HG03354 (cell line): ENCODE results near the gene MXI1.

Experiments
- ATAC-seq: cut with Tn5 transposase; IDR thresholded peaks from one replicate; pipeline ENCODE4 v1.9.1; 2021; ENCODE audit warnings: mild to moderate bottlenecking; ENCODE audit not compliant: unreplicated experiment, poor library complexity, severe bottlenecking

MXI1 gene

GRCh38 chr10:110207011-110207804 lies at the start of gene MXI1:
MXI1 (plus strand) TSS chr10:110207605; CDS start chr10:110207809, 204 bp downstream.
- ATAC-seq, result peak; percentile 57

- ATAC-seq, result no peak
Observed at GRCh38 chr10:110158051-110159005, 49.1 kb upstream of the MXI1 start.

GRCh38 chr10:110160081-110160480 lies 47.3 kb upstream of the MXI1 start:
- no peak for ATAC-seq

- no peak for ATAC-seq
Observed at GRCh38 chr10:110160522-110160921, 46.9 kb upstream of the MXI1 start.

- ATAC-seq, result no peak
Observed at GRCh38 chr10:110162741-110163145, 44.7 kb upstream of the MXI1 start.

- no peak for ATAC-seq
Observed at GRCh38 chr10:110163192-110163773, 44.1 kb upstream of the MXI1 start.

GRCh38 chr10:110163841-110164240 lies 43.6 kb upstream of the MXI1 start:
- ATAC-seq, result no peak

GRCh38 chr10:110165239-110165638 lies 42.2 kb upstream of the MXI1 start:
- no peak for ATAC-seq

- ATAC-seq, result no peak
Observed at GRCh38 chr10:110167149-110167548, 40.3 kb upstream of the MXI1 start.

- ATAC-seq, result no peak
Observed at GRCh38 chr10:110168601-110169481, 38.6 kb upstream of the MXI1 start.

GRCh38 chr10:110169586-110169985 lies 37.8 kb upstream of the MXI1 start:
- no peak for ATAC-seq

- ATAC-seq, result no peak
Observed at GRCh38 chr10:110170142-110170971, 37.0 kb upstream of the MXI1 start.

GRCh38 chr10:110171032-110171431 lies 36.4 kb upstream of the MXI1 start:
- ATAC-seq, result no peak

- ATAC-seq, result no peak
Observed at GRCh38 chr10:110172155-110172554, 35.2 kb upstream of the MXI1 start.

- no peak for ATAC-seq
Observed at GRCh38 chr10:110174201-110174600, 33.2 kb upstream of the MXI1 start.

GRCh38 chr10:110174816-110175215 lies 32.6 kb upstream of the MXI1 start:
- no peak for ATAC-seq

- no peak for ATAC-seq
Observed at GRCh38 chr10:110175406-110175805, 32.0 kb upstream of the MXI1 start.

- ATAC-seq, result no peak
Observed at GRCh38 chr10:110176141-110177030, 31.0 kb upstream of the MXI1 start.
